Dermis blood vessel endothelial cell (primary cell): ENCODE data around the gene COX6A1. TPM values are rescaled to one million over a fixed set of nuclear protein-coding genes. Genes with fewer than 3 reads are reported as not detected.
"Not testable (repeated sequence)": the region's sequence is repeated elsewhere in the genome, so short reads cannot be mapped to it uniquely, and the experiment has no call there.

Experiments
- DNase-seq: peaks from one replicate; pipeline ENCODE4 v3.0.0; 2010
- total RNA-seq: library from RNA; depleted of rRNA; stranded (reverse); fragments of >200 nt; gene quantifications from 2 replicates; pipeline ENCODE4 v1.2.3, GENCODE V29; 2014

COX6A1 gene
- total RNA-seq, 1 donor from 2014 or later = 658 TPM

- no peak for DNase-seq
These were observed 9.2 kb upstream of the COX6A1 start for GRCh38 chr12:120428597-120429229.

DNA sequence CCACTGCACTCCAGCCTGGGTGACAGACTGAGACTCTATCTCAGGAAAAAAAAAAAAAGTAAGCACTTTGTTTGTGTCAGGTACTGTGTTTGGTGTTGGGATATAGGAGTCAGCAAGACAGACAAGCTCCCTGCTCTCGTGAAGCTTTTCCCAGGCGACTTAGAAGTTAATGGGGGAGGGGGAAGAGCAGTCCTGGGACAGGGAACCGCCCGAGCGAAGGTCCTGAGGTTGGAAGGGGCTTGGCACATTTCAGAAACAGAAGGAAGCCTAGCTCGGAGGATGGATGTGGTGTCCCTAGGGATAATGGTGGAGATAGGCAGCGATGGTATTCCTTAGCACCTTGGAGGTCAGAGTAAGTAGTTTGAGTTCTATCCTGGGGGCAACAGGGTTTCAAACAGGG lies 8.5 kb upstream of the COX6A1 start:
- DNase-seq = no peak

DNA sequence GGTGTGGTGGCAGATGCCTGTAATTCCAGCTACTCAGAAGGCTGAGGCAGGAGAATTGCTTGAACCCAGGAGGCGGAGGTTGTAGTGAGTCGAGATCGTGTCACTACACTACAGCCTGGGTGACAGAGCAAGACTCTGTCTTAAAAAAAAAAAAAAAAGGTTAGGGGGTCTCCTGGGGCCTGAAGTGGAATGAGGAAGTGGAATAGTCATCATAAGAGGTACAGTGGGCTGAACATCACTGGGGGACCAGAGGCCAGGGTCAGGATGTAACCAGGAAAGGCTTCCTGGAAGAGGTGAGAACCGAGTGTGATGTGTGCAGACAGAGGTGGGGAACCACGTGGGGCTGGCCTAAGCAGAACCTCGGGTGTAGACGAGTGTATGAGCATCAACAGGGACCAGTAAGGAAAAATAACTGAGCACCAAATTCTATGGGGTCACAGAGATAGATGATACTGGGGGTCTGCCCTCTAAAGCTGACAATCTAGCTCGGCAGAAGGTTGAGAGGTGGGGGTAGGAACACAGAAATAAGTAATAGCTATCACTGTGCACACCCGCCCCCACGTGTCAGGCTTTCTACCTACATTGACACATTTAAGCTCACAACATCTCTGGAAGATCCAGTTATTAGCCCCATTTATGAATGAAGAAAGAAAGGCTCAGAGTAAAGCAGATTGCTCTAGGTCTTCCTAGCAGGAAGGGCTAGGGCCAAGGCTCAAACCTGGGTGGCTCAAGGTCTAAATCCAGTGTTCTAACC lies 5.0 kb upstream of the COX6A1 start:
- no peak for DNase-seq

- DNase-seq = peak; percentile 18
These were observed 734 bp downstream of the COX6A1 start for GRCh38 chr12:120438495-120439198.

GRCh38 chr12:120439646-120440247 lies 1.8 kb downstream of the COX6A1 start:
- peak; percentile 86 for DNase-seq

DNA sequence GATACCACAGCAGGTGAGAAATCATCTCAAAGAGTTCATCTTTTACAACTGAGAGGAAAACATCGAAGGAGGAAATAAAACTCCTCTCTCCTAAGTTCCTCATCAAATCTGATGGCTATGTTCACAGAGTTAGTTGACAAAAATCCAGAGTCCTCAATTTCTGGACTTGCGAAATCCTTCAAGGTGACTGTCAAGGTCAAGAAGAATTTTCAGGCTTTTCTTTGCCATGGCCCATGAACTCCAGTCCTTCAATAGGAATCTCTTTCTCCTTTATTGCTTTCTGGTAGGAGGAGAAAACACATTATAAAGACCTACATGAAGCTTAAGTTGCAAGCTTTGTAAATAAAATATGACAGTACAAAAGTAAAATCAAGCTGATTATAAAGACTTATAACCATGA lies 6.8 kb downstream of the COX6A1 start:
- DNase-seq = no peak

DNA sequence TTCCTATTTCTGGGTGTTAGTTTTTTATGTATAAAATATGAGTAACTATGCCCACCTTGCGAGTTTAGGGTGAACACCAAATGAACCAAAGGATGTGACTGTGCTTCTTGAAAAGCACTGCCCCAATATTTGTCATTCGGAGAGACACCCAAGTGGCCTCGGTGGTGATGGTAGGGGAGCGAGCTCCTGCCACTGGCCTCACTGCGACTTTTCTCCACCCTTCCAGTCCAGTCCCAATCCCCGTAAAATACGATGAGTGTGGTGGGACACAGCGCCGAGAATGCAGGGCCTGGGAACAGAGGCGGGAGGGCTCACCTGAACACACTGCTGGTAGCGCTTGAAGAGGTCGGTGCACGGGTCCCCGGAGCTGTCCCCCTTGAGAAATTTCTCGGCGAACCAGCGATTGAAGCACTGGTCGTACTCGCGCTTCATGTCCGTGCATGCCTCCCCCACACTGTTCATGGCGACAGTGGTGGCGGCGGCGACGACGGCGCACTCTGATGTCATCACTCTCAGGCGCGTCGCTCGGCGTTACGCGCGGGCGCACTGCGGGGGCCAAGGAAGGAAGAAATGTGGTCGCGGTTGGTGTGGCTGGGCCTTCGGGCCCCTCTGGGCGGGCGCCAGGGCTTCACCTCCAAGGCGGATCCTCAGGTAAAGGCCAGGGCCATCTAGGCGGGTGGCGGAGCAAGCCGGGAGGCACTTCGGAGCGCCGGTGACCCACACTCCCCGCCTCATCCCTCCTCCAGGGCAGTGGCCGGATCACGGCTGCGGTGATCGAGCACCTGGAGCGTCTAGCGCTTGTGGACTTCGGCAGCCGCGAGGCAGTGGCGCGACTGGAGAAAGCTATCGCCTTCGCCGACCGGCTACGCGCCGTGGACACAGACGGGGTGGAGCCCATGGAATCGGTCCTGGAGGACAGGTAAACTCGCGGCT lies 8.3 kb downstream of the COX6A1 start, which contains the start of the genes GATC and TRIAP1:
GATC (plus strand) TSS at position 534 of the 933 bp plus-strand sequence; CDS start at position 571, 37 bp downstream.
TRIAP1 (minus strand) TSS at position 474 of the 933 bp plus-strand sequence; CDS start at position 462, 12 bp downstream.
- DNase-seq = peak; percentile 91

GRCh38 chr12:120446844-120447178 lies 8.9 kb downstream of the COX6A1 start:
- not testable (repeated sequence) for DNase-seq

DNA sequence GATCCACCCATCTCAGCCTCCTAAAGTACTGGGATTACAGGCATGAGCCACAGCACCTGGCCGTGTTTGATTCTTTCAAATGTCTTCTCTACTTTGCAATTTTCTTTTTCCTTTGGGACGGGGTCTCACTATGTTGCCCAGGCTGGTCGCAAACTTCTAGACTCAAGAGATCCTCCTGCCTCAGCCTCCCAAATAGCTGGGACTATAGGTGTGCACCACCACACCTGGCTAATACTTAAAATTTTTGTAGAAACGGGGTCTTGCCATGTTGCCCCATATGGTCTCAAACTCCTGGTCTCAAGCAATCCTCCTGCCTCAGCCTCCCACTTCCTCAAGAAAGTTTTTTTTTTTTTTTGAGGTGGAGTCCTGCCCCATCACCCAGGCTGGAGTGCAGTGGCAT lies 10.1 kb downstream of the COX6A1 start:
- DNase-seq = no peak

- DNase-seq = not testable (repeated sequence)
These were observed 14.6 kb downstream of the COX6A1 start for GRCh38 chr12:120452524-120452923.

DNA sequence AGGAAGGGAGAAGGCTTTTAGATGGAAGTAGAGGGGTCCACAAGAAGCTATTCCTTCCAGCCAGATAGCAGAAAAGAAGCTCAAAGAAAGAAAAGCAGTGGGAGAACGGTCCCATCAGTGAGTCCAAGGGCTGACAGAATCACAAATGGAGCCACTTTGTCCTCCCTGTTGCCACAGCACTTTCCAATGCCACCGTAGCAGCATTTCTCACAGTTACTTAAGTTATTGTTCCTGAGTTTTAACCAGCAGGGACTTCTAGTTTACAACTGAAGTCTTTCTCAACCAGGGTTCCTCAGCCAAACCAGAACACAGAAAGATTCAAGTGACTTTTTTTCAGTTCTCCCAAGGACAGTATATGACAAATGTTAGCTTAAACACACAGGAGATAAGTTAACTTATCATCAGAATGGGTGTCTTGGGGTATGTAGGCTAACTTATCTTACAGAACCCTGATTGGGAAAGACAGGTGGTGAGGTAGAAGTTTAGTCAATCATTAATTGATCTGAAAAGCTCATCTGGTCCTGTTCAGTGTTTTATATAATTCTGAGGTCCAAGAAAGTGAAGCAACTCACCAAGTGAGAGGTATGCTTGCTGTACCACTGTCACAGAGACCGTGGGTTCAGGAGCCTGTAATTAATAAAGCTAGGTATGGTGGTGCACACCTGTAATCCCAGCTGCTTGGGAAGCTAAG lies 15.3 kb downstream of the COX6A1 start:
- DNase-seq = no peak

DNA sequence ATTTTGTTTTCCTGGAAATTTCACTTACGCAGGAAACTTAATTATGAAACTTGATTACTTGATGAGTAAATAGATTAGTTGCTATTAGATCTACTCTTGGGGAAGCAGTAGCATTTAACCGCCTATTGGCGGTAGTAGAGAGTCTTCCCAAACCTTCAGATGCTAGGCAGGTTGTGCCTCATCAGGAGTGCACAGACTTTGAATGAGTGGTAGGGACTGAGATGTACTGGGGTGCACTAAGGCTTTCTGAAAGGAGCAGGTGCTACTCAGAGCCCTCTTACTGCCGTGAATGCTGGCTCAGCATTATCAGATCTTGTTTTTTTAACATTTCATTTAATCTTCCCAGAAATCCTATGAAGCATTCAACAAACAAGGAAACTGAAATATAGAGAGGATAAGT lies 16.1 kb downstream of the COX6A1 start:
- DNase-seq = peak; percentile 49

DNA sequence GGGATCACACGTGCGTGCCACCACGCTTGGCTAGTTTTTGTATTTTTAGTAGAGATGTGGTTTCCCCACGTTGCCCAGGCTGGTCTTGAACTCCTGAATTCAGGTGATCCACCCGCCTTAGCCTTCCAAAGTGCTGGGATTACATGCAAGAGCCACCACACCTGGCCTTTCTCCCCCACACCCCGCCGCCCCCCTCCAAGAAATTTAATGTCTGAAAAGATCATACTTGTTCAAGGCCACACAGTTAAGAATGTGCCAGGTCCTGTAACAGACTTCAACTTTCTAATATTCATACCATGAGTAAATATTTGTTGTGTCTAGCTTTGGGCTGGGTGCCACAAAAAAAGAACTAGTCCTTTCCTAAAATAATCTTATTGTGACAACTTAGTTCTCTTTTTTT lies 17.4 kb downstream of the COX6A1 start:
- no peak for DNase-seq

DNA sequence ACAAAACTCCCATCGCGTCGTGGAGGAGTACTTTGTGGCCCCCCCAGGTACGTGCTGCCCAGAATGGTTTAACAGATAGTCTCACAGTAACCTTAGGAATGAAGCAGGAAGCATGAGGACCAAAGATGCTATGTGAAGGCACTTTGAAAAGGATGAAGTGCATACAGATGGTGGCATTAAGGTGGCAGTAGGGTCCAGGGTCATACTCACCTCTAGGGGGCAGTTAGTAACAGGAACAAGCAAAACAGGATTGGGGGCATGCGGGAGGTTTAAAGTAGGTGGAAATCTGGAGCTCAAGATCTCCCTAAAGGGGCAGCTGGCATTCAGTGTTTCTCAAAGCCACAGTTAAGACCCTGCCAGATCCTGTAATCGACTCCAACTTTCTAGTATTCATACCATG lies 19.2 kb downstream of the COX6A1 start:
- peak; percentile 40 for DNase-seq

- DNase-seq = no peak
These were observed 22.2 kb downstream of the COX6A1 start for GRCh38 chr12:120460157-120460556.

DNA sequence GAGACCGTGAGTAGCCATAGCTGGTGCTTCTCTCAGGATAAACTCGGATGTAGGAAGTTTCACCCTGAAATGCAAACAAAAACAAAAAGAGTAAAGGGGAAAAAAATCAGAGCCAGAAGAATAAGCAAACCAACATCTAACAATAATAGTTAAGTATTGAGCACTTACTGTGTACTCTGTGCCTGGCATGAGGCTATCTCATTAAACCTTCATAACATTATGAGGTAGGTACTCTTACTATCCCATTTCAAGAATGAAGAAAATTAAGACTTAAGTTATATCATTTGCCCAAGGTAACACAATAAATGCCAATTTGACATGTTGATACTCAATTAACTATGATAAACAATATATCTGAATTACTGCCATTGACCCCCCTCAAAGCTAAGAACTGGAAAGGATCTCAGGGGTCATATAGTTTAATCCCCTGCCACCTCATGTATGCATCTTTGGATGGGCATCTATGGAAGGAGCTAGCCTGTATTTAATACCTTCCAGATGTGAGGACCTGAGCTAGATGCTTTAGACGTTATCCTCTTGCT lies 24.3 kb downstream of the COX6A1 start:
- DNase-seq = no peak

- no peak for DNase-seq
These were observed 25.8 kb downstream of the COX6A1 start for GRCh38 chr12:120463712-120464111.

DNA sequence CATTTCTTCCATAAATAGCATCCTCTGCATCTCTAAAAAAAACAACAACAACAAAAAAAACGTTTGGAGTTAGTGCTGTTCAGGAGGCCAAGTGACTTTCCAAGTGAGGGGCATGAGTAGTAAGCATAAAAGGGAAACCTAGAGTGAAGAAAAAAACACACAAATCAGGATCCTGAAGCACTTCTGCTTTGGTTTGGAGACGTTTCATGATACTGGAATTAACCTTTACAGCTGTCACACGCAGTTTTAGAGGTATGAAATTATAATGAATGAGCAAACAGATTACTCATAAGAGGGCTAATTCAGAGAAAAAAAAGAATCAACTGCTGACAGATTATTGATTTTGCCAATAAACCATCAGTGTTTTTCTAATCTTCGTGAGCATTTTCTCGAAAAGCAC lies 27.8 kb downstream of the COX6A1 start:
- no peak for DNase-seq

DNA sequence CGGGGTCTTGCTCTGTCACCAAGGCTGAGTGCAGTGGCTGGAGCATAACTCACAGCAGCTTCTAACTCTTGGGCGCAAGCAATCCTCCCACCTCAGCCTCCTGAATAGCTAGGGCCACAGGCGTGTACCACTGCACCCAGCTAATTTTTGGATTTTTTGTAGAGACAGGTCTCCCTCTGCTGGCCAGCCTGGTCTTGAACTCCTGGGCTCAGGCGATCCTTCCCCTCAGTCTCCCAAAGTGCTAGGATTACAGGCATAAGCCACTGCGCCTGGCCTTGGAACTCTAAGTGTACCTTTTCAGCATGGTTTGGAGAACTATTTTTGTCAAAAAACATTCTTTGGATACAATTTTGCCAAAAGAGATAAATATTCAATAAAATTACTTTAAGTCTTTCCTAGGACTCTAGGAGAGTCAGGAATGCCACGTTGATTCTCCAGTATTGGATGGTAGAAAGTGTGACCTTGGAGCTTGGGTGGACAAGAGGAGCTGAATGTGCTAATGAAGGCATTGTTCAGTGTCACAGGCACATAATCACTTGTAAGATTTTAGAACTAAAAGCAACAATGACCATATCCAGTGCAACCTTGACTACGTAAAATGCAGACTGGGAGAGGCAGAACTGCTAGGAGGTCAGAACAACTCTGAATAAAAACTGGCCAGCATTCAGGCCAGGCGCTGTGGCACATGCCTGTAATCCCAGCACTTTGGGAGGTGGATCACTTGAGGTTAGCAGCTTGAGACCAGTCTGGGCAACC lies 28.8 kb downstream of the COX6A1 start:
- peak; percentile 64 for DNase-seq

DNA sequence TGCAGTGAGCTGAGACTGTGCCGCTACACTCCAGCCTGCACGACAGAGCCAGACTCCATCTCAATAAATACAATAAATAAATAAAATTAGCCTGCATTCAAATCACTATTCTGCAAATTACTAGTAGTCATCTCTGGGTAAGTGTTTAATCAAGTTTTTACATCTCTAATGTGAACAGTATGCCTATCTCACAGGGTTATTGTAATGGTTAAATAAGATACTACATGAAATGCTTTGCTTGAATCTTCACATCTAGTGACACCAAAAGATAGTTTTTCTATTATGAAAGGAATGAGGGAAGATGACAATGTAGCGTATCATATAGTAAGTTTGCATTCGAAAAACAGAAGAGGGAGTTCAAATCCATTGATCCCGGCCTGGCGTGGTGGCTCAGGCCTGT lies 29.5 kb downstream of the COX6A1 start:
- DNase-seq = no peak
